SK-N-MC (cell line): ENCODE data around the gene ZBTB38.

Source experiments
- EZH2 ChIP-seq: fragments of 200-600 bp; sonication (generic); IDR thresholded peaks from one replicate; pipeline ENCODE4 v1.6.1; 2017; ENCODE audit warnings: antibody characterized with exemption
- FOXP2 ChIP-seq: optimal IDR thresholded peaks from 2 replicates; pipeline ENCODE3; 2011; ENCODE audit warnings: mild to moderate bottlenecking, moderate library complexity; ENCODE audit not compliant: insufficient read depth; ENCODE audit errors: extremely low read length, control extremely low read depth
- POLR2AphosphoS5 ChIP-seq: IDR thresholded peaks from 2 replicates; pipeline ENCODE4 v1.6.1; 2012; ENCODE audit warnings: mild to moderate bottlenecking, low read depth, low read length, borderline replicate concordance

DNA sequence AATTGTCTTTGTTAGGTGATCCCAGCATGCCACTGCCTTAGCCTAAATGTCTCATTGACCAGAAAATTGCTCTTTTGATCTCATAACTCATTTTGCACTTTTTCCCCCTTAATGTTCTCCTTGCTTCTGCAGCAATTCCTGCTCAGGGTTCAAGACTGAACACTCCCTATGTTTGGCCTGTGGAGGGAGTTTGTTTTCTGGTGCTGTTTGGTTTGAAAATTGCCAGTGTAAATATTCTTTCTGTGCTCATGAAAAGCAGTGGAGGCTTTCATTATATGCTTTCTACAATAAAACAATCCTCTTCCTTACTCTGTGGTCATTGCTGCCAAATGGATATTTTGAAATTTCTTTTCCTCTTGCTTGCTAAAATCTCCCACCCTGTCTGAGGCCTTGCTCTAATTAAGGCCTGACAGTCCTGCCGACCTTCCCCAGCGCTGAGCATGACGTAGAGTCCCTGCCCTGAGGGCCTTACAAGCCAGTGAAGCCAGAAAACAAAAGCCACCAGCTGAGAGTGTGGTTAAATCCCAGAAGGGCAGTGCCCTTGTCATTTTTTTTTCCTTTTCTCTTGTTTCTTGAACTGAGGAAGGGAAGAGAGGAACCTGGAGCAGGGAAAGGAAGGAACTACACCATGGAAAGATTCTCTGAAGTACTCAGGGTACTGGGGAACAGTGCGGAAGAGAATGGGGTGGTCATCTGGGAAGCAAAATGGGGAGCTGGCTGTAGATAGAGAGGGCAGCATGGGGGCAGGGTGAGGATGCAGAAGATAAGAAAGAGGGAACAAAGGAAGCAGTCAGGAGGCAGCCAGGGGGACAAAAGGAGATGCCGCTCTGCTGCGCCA, 24.8 kb downstream of the ZBTB38 start:
- TF ChIP-seq EZH2 (no peak), POLR2AphosphoS5 (no peak), FOXP2 (no peak)
